SK-N-DZ (cell line): ENCODE results near the gene HTRA1. TPM values are rescaled to one million over a fixed set of nuclear protein-coding genes. Genes with fewer than 3 reads are reported as not detected.
A peak's percentile ranks its signal among the peaks of the same experiment; 100 is the strongest.

Experiments used
- DNase-seq: peaks from one replicate; pipeline ENCODE4 v3.0.0-alpha.2; 2015; ENCODE audit warnings: low spot score
- polyA plus RNA-seq, 2 experiments: library from polyadenylated mRNA; depleted of rRNA; stranded (reverse); fragments of >200 nt; gene quantifications; 2 replicates each; pipeline ENCODE4 v1.2.3, GENCODE V29; 2014

Gene HTRA1
- 0.44 TPM in 1 of 2 replicates, not detected in the other for polyA plus RNA-seq (2014; cell fraction: cytosol; rRNA removed)
- not detected in 2 replicates for polyA plus RNA-seq (2014; cell fraction: nucleus; rRNA removed)

DNA sequence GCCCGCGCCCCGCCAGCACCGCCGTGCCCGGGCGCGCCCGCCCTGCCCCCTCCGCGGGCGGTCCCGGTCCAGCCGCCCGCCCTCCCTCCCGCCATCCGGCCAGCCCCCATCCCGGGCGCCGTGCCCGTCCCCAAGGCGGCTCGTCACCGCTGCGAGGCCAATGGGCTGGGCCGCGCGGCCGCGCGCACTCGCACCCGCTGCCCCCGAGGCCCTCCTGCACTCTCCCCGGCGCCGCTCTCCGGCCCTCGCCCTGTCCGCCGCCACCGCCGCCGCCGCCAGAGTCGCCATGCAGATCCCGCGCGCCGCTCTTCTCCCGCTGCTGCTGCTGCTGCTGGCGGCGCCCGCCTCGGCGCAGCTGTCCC, at the start of gene HTRA1:
Gene HTRA1 (plus strand): TSS at position 187 of the 362 bp plus-strand sequence. CDS start 100 bp downstream, at position 287.
- no peak for DNase-seq

DNA sequence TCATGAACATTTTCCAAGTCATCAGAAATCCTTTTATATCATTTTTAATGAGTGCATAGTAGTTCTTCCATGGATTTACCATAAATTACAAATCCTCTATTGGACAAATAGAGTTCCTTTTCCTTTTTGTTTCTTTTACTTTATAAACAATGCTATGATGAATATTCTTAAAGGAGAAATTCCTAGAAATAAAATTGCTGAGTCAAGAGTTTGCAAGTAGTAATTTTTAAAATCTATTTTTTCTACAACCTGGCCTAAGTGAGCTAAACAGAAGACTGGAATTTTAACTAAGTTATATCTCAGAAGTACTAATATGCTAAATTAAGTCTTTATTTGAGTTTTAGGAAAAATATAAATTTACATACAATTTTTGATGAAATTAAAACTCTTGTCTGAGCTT, 48.0 kb upstream of the HTRA1 start:
- no peak for DNase-seq

DNA sequence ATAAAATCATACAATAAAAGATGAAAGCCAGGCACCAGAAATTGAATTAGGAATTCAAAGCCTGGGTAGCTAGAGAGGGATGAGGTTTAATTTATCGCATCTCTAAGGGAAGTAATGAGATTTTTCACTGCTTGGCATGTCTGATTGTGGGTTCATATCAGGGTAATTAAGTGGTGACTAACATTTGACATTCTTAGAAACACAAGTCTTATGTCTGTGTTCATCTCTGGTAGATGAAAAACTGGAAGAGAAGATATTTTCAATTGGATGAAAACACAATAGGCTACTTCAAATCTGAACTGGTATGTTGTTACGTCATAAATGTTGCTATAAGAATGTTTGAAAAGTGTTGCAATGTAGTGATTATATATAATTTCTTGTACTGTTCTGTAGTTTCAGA, 43.7 kb upstream of the HTRA1 start:
- peak; percentile 88 for DNase-seq

DNA sequence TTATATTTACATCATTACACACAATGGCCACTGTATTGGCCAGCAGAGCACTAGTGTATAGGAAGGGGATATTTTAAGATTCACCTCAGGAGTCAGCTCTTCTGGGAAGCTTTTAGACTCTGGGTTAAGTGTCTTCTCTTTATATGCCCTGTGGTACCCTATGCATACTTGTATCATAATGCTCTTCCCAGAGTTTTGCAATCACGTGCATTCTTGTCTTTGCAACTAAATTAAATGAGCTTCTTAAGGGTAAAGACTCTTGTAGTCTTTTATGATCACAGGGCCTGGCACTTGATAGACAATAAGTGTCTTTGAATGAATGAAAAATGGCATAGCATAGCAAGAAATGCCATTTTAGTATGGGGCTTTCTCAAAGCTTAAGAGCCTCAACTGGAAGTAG, 42.3 kb upstream of the HTRA1 start:
- no peak for DNase-seq

DNA sequence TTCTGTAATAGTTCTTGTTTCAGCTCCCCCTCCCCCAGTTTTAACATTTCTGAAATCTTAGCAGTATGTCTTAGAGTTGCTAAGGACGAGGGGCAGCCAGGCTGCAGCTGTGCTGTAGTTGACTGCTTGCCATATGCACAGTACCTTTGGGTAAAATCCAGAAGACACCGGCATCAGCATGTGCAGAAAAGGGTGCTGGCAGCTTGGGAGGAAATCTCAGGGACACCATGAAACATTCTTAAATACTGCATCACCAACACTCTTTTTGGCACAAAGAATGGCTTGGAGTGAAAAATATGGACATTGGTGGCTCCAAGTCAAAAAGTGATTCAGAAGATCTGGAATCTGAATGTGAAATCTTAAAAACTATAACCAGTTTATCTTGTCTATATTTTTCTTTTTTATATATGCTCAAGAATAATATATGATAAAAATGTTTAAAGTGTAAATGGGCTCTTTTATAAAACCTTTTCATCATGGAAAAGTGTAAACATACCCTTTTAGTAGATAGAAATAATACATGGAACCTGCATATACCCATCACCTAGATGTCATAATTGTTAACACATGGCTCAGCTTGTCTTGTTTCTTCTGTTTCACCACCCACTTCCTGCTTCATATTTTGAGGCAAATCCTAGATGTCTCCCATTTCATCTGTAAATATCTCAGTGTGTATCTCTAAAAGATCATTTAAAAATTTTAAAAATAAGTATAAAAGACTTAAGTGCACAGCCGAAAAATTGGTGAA, 41.3 kb upstream of the HTRA1 start:
- DNase-seq, result no peak

DNA sequence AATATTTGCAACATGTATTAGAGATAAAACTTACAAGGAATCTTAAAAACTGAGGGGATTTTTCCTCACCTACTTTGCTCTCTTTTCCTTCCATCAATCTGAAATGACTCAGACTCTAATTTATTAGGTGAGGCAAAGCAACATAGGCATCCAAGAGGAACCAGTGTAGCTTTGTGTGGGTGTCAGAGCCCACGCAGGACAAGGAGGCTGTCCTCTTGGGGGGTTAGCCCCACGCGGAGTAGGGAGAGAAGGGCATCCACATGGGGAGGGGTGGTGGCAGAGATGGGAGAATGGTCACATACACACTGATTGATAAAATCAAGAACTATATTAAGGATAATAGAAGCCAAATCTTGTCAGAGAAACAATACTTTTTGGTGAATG, 40.7 kb upstream of the HTRA1 start:
- DNase-seq, result no peak

DNA sequence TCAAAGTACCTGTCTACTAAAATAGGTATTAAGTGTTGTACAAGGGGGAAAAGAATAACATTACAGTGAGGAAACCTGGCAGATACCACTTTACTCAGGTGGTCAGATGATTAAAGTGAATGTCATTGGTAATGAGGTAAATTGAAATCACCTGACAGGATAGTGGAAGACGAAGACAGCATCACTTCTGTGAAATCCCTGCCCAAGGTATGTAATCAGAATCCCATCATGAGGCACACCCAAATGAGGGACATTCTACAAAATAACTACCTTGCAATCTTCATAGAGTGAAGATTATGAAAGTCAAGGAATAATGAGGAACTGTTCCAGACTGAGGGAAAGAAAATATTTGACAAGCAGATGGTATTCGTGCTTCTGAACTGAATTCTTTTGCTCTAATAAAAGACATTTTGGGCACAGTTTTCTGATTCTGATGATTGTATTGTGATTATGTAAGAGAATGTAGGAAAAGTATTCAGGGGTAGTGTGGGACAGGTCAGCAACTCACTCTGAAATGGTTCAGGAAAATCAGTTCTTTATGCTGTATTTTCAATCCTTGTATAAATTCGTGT, 40.2 kb upstream of the HTRA1 start:
- DNase-seq, result no peak

DNA sequence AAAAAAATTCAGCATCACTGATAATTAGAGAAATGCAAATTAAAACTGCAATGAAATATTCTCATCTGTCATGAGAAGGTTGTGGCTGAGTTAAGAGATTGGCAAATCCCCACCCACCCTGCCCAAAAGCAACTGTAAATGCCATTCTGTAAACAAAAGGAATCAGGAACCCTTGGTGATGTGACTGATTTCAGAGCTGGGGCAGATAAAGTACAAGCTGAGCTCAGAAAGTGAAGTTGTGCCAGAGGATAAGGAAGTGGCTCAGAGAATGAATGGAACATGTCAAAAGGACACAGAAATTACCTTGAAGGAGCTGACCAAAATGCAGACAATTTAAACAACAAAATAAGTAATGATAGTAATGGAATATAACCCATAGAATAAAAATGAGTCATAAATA, 39.6 kb upstream of the HTRA1 start:
- DNase-seq, result no peak

DNA sequence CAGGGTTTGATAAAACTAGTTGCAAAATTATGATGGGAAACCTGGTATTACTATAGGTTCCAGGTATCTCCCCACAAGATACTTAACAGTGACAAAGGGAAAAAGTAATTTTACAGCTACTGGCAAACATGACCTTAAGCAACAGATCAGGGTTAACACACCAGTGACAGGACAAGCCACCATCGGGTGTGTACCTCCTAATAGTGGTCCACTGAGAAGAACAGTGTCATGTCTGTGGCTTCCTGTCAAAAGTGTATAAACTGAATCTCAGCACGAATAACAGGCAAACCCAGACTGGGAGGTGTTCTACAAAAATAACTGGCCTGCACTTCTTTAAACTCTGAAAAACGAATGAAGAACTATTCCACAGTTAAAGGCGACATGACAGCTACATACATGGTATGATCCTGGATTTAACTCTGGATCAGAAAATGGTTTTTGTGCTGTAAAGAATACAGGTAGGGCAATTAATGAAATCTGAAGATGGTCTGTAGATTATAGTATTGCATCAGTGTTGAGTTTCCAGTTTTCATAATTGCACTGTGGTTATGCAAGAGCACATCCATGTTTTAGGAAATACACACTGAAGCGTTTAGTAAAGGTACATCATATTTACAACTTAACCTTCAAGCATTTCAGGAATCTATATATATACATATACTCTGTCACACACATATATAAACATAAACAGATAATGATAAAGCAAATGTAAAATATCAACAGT, 38.9 kb upstream of the HTRA1 start:
- no peak for DNase-seq

DNA sequence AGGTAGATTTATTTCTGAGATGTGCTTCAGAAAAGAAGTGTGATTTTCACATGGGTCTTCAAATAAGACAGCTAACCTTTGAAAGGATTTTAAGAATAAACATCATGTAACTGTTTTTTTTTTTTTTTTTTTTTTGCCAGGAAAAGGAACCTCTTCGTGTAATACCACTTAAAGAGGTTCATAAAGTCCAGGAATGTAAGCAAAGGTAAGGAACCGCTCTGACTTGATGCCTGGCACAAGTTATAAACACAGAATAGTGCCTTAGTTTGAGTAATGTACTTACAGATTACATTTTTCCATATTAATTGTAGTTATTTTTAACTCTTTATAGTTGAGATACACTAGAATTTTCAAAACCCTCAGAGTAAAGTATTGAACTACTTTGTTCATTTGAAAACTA, 37.3 kb upstream of the HTRA1 start:
- no peak for DNase-seq

DNA sequence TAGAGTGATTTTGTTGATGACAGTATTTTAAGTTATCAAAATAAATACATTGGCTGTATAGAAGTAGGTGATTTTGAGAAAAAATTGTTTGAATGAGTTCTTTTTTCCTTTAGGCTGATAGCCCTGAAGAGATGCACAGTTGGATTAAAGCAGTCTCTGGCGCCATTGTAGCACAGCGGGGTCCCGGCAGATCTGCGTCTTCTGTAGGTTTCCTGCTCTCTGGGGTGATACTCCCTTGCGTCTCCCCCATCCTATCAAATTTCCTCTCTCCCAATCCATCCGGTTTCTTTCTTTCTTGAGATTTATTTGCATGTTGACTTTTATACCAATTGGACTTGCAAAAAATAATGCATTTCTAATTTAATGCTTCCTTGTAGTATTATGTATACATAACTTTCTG, 34.5 kb upstream of the HTRA1 start:
- DNase-seq, result no peak

DNA sequence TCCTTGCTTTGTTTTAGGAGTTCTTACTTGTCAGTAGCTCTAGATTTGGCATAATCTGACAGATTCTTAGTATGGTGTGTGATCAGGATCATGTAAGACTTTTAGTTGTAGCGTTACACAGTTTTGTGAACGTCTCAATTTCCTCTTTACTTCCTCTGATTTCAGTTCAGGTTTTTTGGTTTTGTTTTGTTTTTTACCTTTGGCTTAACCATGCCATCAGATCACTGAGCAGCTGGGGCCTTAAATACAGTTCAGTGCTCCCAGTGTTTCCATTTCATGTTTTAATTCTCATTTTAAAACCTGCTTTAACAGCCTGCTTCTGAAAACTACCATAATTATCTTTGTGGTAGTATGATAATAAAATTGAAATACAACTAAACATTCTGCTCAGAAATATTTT, 34.1 kb upstream of the HTRA1 start:
- DNase-seq, result no peak

DNA sequence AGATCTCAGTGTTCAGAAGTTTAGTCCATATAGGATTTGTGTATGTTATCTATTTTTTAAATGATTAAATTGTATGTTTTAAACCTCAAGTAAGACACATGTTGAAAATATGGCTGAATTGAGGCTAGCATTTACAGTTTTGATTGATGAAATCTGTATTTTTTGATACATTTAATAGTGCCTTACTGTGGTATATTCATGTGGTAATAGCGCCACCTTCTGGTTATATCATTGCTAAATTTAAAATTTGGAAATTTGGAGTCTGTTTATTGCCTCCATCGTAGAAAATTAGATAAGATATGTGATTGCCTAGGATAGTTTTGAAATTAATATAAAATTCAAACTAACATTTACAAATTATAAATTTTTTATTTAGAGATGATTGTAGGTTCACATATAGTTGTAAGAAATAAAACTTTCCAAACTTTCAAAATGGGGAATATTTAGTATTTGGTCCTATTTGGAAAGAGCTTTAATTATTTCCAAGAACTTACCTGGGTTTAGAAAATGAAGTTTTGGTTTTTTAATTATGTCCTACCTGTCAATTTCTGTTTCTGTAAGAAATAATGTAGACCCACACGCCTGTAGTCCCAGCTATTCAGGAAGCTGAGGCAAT, 26.0 kb upstream of the HTRA1 start:
- DNase-seq, result peak; percentile 39

DNA sequence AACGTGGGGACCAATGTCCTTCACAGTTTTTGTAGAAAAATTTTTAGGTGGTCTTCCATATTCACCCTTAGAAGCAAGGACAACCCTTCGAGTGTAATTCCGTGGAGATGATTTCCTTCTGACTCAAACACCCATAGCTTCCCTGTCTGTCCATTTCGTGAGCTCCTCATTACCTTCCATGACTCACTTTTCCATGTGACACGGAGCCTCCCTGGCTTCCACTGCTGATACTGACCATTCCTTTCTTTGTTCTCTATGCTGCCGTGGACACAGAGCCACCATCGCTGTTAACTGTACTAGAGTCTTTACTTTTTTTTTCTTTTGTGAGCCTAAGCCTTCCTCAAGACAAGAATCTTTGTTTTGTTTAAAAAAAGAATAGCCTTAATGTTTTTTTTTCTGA, 19.4 kb upstream of the HTRA1 start:
- no peak for DNase-seq

DNA sequence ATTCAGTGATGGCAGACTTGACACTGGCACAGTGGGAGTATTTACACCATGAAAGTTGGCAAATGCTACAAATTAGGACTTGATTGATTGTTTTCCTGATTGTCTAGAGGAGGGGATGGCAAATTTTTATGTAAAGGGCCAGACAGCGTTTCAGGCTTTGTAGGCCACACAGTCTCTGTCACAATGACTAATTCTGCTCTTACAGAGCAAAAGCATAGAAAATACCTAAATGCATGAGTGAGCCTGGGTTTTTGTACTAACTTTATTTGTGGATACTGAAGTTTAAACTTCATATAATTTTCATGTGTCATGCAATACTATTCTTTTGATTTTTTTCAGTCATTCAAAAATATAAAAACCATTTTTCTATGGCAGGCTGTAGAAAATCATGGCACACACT, 15.9 kb upstream of the HTRA1 start:
- no peak for DNase-seq

DNA sequence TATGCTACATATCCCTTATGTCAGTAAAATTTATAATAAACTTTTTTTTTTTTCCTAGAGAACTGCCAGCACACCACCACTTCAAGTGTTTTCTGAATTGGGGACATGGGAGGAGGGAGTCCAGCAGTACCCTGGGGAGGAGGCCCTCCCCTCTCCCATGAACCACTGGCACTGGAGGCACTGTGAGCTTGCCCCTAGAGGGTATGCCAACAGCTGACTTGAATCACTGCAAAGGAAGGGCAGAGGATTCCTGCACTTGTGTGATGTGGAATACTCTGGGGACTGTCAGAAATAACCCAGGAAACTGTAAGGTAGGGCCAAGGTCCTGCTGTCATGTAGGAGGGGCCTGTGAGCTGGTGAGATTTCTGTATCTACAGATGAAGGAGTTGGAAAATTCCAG, 15.4 kb upstream of the HTRA1 start:
- DNase-seq, result no peak

DNA sequence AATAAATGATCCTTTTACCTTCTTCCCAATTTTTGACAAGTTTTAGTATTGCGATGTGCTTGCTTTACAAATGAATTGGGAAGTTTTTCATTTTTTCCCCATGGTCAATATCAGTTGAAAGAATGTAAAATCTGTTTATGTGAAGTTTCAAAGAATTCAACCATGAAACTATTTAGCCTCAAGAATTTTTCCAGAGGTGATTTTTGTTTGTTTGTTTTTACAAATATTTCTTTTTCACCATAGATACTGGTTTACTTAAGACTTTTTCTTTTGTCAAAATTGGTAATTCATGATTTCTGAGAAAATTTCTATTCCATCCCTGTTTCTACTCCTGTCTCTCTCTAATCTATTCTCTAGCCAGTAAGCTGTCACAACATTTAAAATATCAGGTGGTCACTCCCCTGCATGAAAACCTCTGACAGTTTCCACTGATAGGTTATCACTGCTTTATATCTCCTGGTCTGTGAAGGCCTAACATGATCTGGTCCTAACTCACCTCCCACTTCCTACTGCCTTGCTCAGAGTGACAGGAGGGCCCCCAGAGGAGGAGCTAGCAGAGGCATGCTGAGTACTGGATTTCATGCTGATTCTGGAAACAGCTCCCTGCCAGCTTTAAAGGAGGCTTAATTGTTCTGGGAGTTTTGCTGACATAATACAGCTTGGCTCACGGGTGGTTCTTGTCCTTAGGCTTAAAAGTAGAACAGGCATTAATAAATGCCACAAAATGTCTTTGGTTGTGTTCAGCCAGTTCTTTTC, 14.5 kb upstream of the HTRA1 start:
- DNase-seq, result peak; percentile 62

DNA sequence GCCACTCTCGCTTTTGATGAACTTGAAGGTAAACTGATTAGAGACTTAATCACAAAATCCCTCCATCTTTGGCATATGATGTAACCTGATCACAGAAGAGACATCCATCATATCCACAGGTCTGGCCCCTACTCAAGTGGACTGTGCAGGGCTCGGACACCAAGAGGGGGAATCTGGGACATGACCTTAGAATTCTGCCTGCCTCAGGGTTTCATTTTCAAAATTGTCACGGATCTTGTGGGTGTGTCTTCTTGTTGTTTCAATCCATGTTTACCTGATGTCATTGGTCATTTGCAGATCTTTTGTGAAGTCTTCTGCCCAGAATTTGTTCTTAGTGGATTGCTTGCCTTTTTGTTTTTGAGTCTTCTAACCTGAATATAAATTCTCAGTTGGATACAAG, 12.8 kb upstream of the HTRA1 start:
- DNase-seq, result no peak

DNA sequence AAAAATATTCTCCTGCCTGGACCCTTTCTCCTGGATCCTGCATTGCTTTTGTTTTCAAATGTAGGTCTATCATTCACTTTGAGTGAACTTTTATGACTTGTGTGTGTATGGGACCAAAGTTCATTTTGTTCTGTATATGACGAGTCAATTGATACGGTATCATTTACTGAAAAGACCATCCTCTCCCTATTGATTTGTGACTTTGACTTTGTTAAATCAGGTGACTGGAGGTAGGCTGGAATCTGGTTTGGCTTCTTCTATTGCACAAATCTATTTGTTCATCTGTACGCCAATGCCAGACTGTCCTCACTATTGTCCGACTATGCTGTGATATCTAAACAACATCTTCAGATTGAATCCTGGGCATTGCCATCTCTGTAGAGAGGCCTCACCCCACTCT, 12.2 kb upstream of the HTRA1 start:
- DNase-seq, result no peak

DNA sequence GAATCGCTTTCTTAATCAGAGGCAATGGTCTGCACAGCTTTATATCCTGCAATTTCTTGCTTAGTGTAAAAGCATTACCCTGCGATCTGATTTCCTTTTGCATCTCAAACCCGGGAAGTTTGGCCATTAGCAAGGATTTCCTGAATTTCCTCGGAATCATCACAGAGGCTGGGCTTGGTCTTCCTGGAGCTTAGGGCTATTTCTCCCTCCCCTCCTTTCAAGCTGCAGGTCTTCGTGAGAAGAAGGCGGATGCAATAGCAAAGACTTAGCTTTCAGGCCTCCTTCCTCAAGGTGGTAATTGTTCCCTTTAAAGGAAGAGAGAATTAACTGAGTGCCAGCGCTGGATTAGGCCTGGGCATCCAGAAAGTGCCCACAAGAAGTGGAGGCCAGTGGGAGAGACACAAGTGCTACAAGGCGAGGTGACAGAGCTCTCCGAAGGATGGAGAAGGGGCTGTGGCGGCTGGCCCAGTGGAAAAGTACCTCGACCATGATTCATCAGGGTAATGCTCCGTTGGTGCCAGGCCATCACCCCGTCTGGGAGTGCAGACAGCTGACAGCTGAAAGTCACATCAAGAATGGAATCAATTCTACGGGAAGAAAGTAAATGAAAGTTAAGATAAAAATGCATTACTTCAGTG, 10.9 kb upstream of the HTRA1 start:
- no peak for DNase-seq

DNA sequence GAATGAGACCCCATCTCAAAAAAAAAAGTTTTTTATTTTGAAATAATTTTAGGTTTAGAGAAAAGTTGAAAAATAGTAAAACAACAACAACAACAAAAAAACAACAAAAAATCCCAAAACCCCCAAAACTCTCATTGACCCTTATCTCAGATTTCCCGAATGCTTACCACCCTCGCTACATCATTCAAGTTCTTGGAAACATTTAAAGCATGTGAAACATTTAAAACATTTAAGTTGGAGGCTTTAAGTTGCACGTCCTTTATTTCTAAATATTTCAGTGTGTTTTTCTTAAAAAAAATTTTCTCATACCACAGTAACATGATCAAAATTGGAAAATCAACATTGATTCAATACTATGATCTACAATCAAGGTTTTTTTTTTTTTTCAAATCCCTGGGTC, 7.3 kb upstream of the HTRA1 start:
- no peak for DNase-seq
